Glutamatergic neuron (in vitro differentiated cells): ENCODE data around the gene PSD4. TPM values are rescaled to one million over a fixed set of nuclear protein-coding genes. Genes with fewer than 3 reads are reported as not detected.

ENCODE experiments used
- DNase-seq: peaks from one replicate; pipeline ENCODE4 v3.0.0; 2022
- H3K27ac Mint-ChIP-seq: one replicate; pipeline ENCODE4 v1.8.0; 2020; ENCODE audit warnings: mild to moderate bottlenecking, mixed read lengths, inconsistent platforms; ENCODE audit not compliant: unreplicated experiment
- H3K27me3 Mint-ChIP-seq: one replicate; pipeline ENCODE4 v1.8.0; 2020; ENCODE audit warnings: mild to moderate bottlenecking, moderate library complexity, mixed read lengths, inconsistent platforms; ENCODE audit not compliant: unreplicated experiment
- H3K36me3 Mint-ChIP-seq: one replicate; pipeline ENCODE4 v1.8.0; 2020; ENCODE audit warnings: mild to moderate bottlenecking, mixed read lengths, inconsistent platforms; ENCODE audit not compliant: unreplicated experiment
- H3K4me1 Mint-ChIP-seq: one replicate; pipeline ENCODE4 v1.8.0; 2020; ENCODE audit warnings: mild to moderate bottlenecking, low read depth, mixed read lengths, inconsistent platforms; ENCODE audit not compliant: unreplicated experiment
- H3K4me3 Mint-ChIP-seq: one replicate; pipeline ENCODE4 v1.8.0; 2020; ENCODE audit warnings: mild to moderate bottlenecking, mixed read lengths, inconsistent platforms; ENCODE audit not compliant: unreplicated experiment
- H3K9me3 Mint-ChIP-seq: one replicate; pipeline ENCODE4 v1.8.0; 2020; ENCODE audit warnings: mild to moderate bottlenecking, moderate library complexity, mixed read lengths, inconsistent platforms; ENCODE audit not compliant: unreplicated experiment
- total RNA-seq: library from RNA; stranded (reverse); fragmentation: NEBNext Ultra II Directional; extraction: Animal tissue kit (Norgen Biotek cat#: 25700); gene quantifications from one replicate; pipeline ENCODE4 v1.2.1, GENCODE V29; 2021; ENCODE audit not compliant: unreplicated experiment
- TF ChIP-seq, protein P1 (sequence below): fragments of 200-600 bp; sonication (generic); IDR thresholded peaks from one replicate; pipeline ENCODE4 v1.5.0; 2021; ENCODE audit not compliant: partially characterized antibody, unreplicated experiment

Gene PSD4
- total RNA-seq, 1 donor from 2014 or later: 1.2 TPM

DNA sequence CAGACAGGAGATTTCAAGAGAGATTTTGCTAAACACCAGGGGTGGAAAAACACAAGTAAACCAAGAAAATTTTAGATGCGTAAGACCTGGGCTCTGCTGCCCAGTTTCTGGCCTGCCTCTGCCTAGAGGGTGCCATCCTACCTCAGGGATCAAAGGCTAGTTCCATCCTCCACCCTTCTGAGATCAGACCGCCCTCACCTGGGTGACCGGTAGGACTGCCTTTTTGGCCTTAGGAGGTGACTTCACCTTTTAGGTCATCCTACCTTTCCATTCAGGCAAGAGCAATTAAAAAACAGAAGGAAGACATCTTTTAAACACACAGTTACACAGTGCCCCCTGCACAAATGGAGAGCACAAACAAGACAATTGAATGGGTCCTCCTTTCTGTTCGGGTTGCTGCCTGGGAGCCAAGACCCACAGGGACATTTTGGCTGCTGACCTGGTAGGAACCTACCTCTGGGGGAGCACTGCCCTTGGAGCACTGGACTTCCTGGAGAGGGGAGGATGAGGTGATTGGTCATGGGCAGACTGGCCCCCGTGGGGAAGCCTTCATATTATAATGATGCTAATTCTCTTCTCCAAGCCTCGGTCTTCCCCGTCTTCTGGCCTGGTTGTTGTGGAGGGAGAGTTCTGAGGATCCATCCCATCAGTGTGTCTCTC is 3.1 kb downstream of the PSD4 start:
- Mint-ChIP-seq H3K4me3 (no peak overlapping the region), H3K4me1 (peaks cover 7% of the 10 kb centered on the region), H3K36me3 (no peaks in the 10 kb centered on the region), H3K27me3 (peaks cover 8% of the 10 kb centered on the region), H3K9me3 (peaks cover 9% of the 10 kb centered on the region), H3K27ac (no peak overlapping the region)
- TF ChIP-seq, protein P1, sequence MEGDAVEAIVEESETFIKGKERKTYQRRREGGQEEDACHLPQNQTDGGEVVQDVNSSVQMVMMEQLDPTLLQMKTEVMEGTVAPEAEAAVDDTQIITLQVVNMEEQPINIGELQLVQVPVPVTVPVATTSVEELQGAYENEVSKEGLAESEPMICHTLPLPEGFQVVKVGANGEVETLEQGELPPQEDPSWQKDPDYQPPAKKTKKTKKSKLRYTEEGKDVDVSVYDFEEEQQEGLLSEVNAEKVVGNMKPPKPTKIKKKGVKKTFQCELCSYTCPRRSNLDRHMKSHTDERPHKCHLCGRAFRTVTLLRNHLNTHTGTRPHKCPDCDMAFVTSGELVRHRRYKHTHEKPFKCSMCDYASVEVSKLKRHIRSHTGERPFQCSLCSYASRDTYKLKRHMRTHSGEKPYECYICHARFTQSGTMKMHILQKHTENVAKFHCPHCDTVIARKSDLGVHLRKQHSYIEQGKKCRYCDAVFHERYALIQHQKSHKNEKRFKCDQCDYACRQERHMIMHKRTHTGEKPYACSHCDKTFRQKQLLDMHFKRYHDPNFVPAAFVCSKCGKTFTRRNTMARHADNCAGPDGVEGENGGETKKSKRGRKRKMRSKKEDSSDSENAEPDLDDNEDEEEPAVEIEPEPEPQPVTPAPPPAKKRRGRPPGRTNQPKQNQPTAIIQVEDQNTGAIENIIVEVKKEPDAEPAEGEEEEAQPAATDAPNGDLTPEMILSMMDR: no peak
- DNase-seq: no peak

DNA sequence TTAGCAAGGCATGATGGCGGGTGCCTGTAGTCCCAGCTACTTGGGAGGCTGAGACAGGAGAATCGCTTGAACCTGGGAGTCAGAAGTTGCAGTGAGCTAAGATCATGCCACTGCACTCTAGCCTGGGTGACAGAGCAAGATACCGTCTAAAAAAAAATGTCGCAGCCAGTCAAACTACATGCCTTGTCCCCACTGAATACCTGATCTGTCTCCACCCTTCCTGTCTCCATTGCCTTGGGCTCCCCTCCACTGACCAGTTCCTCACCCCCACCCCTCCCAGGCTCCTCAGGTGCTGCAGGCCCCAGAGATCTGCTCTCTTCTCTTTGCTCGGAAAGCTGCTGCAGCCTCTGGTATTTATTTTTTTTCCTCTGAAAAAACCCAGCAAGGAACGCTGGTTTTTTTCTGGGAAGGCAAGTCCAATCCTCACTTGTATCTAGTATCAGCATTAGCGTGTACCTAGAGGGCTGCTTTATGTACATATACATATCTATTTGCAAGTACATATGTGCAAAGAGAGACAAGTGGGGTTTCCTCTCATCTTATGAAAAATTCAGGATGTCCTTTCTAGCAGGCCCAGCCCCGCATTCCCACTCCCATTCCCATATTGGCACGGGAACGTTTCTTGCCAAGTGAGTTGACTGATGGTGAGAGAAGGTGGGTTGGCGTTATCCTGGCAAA is 4.4 kb downstream of the PSD4 start:
- DNase-seq: no peak
- TF ChIP-seq, protein P1: no peak
- Mint-ChIP-seq H3K27me3 (peaks cover 11% of the 10 kb centered on the region), H3K27ac (no peak overlapping the region), H3K4me3 (no peak overlapping the region), H3K9me3 (peaks cover 9% of the 10 kb centered on the region), H3K36me3 (no peaks in the 10 kb centered on the region), H3K4me1 (peaks cover 11% of the 10 kb centered on the region)

DNA sequence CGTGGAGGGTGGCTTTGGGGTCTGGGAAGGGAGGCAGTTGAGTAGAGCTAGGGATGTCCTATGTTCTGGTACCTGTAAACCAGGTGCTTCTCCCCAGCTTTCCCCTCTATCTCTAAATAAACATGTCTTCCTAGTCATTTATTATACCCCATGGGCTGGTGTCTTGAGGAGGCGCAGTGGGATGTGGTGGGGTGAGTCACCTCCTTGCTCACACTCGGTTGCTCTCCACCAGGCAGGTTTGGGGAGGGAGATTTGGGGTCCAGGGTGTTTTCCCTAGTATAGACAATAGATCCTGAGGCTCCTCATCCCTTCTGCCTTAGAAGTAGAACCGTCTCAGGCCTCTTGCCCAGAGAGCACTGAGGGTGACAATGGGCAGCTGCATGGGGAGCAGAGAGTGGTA is 5.1 kb downstream of the PSD4 start:
- no peak overlapping the region for H3K4me3 Mint-ChIP-seq

DNA sequence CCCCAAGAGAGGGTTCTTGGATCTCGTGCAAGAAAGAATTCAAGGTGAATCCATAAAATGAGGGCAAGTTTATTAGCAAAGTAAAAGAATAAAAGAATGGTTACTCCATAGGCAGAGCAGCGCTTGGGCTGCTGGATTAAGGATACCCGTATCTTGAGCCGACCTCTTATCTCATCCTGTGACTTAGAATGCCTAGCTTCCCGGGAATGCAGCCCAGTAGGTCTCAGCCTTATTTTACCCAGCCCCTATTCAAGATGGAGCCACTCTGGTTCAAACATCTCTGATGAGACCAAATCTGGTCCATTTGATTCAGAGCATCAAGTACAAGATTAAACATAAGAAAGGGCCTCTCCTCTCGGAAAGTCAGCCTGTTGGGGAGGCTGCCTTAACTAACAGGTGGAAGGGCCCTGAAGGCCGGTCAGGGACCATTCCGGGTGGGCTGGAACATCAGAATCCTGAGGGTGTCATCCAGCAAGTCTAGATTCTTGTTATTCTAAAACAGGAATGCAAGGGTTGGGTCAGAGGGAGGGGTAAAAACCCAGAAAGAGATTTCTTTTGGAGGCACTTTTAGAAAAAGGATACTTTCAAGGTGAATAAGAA is 5.8 kb downstream of the PSD4 start:
- H3K27me3 Mint-ChIP-seq: peaks cover 11% of the 10 kb centered on the region
- H3K9me3 Mint-ChIP-seq: peaks cover 9% of the 10 kb centered on the region
- no peak overlapping the region for H3K4me3 Mint-ChIP-seq
- H3K4me1 Mint-ChIP-seq: peaks cover 20% of the 10 kb centered on the region
- H3K27ac Mint-ChIP-seq: no peak overlapping the region
- TF ChIP-seq, protein P1: no peak
- H3K36me3 Mint-ChIP-seq: no peaks in the 10 kb centered on the region
- DNase-seq: no peak

More for the DNA sequence above, 5.1 kb downstream of the PSD4 start:
- Mint-ChIP-seq H3K27me3 (peaks cover 11% of the 10 kb centered on the region), H3K36me3 (no peaks in the 10 kb centered on the region), H3K27ac (no peak overlapping the region), H3K4me1 (peaks cover 18% of the 10 kb centered on the region), H3K9me3 (peaks cover 9% of the 10 kb centered on the region)
- no peak for DNase-seq
- TF ChIP-seq, protein P1: no peak
